Left ventricle myocardium inferior (tissue), 1 donor: Measurements from ENCODE around the gene ZNF653. TPM values are rescaled to one million over a fixed set of nuclear protein-coding genes. Genes with fewer than 3 reads are reported as not detected.
"Not testable (repeated sequence)": the region's sequence is repeated elsewhere in the genome, so short reads cannot be mapped to it uniquely, and the experiment has no call there.

Source experiments
- DNase-seq: peaks from one replicate; pipeline ENCODE4 v3.0.0-alpha.2; 2020
- H3K27ac ChIP-seq: fragments of 200-600 bp; replicated peaks from 2 replicates; pipeline ENCODE4 v1.8.0; 2021
- H3K27me3 ChIP-seq: fragments of 200-600 bp; 2 replicates; pipeline ENCODE4 v1.8.0; 2021; ENCODE audit warnings: low read depth
- H3K36me3 ChIP-seq: fragments of 200-600 bp; 2 replicates; pipeline ENCODE4 v1.8.0; 2021
- H3K4me1 ChIP-seq: fragments of 200-600 bp; 2 replicates; pipeline ENCODE4 v1.8.0; 2021
- H3K4me3 ChIP-seq: fragments of 200-600 bp; 2 replicates; pipeline ENCODE4 v1.8.0; 2021; ENCODE audit warnings: mild to moderate bottlenecking, moderate library complexity
- H3K9me3 ChIP-seq: fragments of 200-600 bp; replicated peaks from 2 replicates; pipeline ENCODE4 v1.8.0; 2021
- intact Hi-C: fragments of 100-400 bp; cut with micrococcal nuclease; formaldehyde crosslinking; loops from one replicate; pipeline ENCODE4 v1.11.0; 2022
- total RNA-seq: library from RNA; stranded (reverse); fragmentation: NEBNext Ultra II Directional; extraction: Animal tissue kit (Norgen Biotek cat#: 25700); gene quantifications from one replicate; pipeline ENCODE4 v1.2.1, GENCODE V29; 2021
- TF ChIP-seq, protein P1 (sequence below): fragments of 200-600 bp; IDR thresholded peaks from 2 replicates; pipeline ENCODE4 v1.8.0; 2021; ENCODE audit warnings: antibody characterized with exemption, mild to moderate bottlenecking, borderline replicate concordance
- donor health status: DM: no; HTN: yes; CAD: no; lungs with severe emphysema.

ZNF653 gene
- total RNA-seq, 1 donor from 2014 or later, result 4.2 TPM

- Histone ChIP-seq H3K27me3 (peaks cover 56% of the 10 kb centered on the region), H3K4me1 (no peaks in the 10 kb centered on the region), H3K4me3 (no peak overlapping the region), H3K36me3 (no peaks in the 10 kb centered on the region), H3K27ac (no peak overlapping the region), H3K9me3 (no peaks in the 10 kb centered on the region)
- TF ChIP-seq, protein P1, sequence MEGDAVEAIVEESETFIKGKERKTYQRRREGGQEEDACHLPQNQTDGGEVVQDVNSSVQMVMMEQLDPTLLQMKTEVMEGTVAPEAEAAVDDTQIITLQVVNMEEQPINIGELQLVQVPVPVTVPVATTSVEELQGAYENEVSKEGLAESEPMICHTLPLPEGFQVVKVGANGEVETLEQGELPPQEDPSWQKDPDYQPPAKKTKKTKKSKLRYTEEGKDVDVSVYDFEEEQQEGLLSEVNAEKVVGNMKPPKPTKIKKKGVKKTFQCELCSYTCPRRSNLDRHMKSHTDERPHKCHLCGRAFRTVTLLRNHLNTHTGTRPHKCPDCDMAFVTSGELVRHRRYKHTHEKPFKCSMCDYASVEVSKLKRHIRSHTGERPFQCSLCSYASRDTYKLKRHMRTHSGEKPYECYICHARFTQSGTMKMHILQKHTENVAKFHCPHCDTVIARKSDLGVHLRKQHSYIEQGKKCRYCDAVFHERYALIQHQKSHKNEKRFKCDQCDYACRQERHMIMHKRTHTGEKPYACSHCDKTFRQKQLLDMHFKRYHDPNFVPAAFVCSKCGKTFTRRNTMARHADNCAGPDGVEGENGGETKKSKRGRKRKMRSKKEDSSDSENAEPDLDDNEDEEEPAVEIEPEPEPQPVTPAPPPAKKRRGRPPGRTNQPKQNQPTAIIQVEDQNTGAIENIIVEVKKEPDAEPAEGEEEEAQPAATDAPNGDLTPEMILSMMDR, result no peak
- intact Hi-C loops, result no loop called here
- no peak for DNase-seq
Observed at GRCh38 chr19:11458236-11458900, 47.3 kb downstream of the ZNF653 start.

GRCh38 chr19:11457831-11458230 is 47.8 kb downstream of the ZNF653 start:
- H3K9me3 ChIP-seq, result no peaks in the 10 kb centered on the region
- TF ChIP-seq, protein P1, result no peak
- no peak for DNase-seq
- no peak overlapping the region for H3K27ac ChIP-seq
- peaks cover 61% of the 10 kb centered on the region for H3K27me3 ChIP-seq
- intact Hi-C loops, result no loop called here
- no peaks in the 10 kb centered on the region for H3K36me3 ChIP-seq
- no peak overlapping the region for H3K4me3 ChIP-seq
- no peaks in the 10 kb centered on the region for H3K4me1 ChIP-seq

DNA sequence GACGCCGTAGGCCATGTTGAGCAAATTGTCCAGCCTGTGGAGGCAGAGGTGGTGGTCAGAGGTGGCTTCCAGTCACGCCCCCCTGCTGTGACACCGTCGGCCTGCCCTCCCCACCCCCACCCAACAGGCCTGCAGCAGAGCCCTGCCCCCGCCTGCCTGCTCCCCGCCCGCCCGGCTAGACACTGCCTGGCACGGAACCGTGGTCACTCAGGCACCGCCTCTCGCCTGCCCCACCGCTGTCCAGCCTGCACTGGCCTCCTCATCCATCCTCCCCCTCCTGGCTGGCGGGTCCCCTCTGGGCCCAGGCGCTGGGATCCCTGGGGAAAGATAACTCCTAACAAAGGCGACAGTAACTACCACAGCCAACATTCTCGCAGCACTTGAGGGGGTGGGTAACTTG is 48.5 kb downstream of the ZNF653 start:
- no peaks in the 10 kb centered on the region for H3K9me3 ChIP-seq
- no peaks in the 10 kb centered on the region for H3K36me3 ChIP-seq
- H3K4me3 ChIP-seq, result no peak overlapping the region
- no peaks in the 10 kb centered on the region for H3K4me1 ChIP-seq
- no peak for DNase-seq
- peaks cover 68% of the 10 kb centered on the region for H3K27me3 ChIP-seq
- no peak overlapping the region for H3K27ac ChIP-seq
- TF ChIP-seq, protein P1, result no peak
- intact Hi-C loops, result no loop called here

DNA sequence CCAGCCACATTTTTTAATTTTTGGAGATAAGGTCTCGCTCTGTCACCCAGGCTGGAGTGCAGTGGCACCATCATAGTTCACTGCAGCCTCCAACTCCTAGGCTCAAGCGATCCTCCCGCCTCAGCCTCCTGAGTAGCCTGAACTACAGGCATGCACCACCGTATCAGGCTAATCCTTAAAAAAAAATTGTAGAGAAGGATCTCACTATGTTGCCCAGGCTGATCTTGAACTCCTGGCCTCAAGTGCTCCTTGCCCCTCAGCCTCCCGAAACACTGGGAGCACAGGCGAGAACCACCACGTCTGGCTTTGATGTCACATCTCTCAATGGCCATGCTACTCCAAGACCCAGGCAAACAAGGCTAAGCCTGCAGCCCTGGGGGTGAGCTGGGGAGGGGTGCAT is 49.0 kb downstream of the ZNF653 start:
- Histone ChIP-seq H3K4me3 (no peak overlapping the region), H3K4me1 (no peaks in the 10 kb centered on the region), H3K36me3 (no peaks in the 10 kb centered on the region), H3K9me3 (no peaks in the 10 kb centered on the region), H3K27me3 (peaks cover 73% of the 10 kb centered on the region), H3K27ac (no peak overlapping the region)
- TF ChIP-seq, protein P1, result no peak
- intact Hi-C loops, result no loop called here
- no peak for DNase-seq

- H3K4me3 ChIP-seq, H3K27ac ChIP-seq, H3K9me3 ChIP-seq, intact Hi-C loops, H3K4me1 ChIP-seq, H3K36me3 ChIP-seq, DNase-seq: not testable (repeated sequence)
- H3K27me3 ChIP-seq, result peaks cover 69% of the 10 kb centered on the region
Observed at GRCh38 chr19:11455233-11455554, 50.4 kb downstream of the ZNF653 start.

DNA sequence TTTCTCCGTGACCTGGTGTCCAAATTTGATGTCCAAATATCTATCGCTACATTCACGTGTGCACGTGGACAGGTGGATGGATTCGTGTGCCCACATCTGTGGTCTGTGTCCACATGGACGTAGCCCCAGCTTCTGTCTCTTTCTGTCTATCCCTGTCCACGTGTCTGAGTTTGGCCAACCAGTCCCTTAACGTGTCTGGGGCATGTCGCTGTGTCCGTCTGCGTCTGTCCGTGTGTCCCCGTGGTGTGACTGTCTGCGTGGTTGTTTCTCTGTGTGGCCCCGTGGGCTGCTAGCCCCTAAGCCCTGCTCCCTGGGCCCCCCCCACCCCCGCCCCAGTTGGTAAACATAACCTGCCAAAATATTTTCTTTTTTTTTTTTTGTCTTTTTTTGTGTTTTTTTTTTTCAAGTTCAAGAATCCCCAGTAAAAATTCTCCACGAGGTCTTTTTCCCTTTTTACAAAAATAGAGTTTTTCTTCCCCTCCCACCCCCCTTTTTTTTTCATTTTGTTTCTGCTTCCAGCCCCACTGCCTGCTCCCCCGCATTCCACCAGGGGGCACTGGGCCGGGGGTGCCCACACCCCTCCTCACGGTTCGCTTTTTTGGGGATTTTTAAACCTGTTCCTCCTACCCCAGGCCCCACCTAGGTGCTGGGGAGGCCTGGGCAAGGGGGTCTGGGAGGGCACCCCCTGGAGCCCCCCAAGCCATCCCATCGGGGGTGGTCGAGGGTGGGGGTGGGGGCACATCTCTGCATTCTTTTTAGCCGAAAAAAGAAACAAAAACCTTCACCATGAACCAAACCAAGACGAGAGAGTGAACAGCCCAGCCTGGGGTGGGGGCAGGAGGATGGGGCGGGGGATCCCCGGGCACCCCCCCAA is 51.9 kb downstream of the ZNF653 start:
- peaks cover 20% of the 10 kb centered on the region for H3K36me3 ChIP-seq
- TF ChIP-seq, protein P1, result peak; percentile 31
- no peaks in the 10 kb centered on the region for H3K9me3 ChIP-seq
- no peak for DNase-seq
- H3K27ac ChIP-seq, result no peak overlapping the region
- intact Hi-C loops, result no loop called here
- peaks cover 54% of the 10 kb centered on the region for H3K27me3 ChIP-seq
- H3K4me1 ChIP-seq, result no peaks in the 10 kb centered on the region
- H3K4me3 ChIP-seq, result no peak overlapping the region
